GM10266 (cell line): ENCODE results near the gene ERICH2.

ENCODE experiments used
- DNase-seq: peaks from one replicate; pipeline ENCODE4 v3.0.0; 2012; ENCODE audit errors: extremely low spot score
- CTCF ChIP-seq: IDR thresholded peaks from 2 replicates; pipeline ENCODE4 v1.5.1; 2012; ENCODE audit warnings: mild to moderate bottlenecking, low read depth; ENCODE audit not compliant: control insufficient read depth, insufficient read depth; ENCODE audit errors: missing control alignments

The ERICH2 gene

GRCh38 chr2:170766693-170767092 is 3.5 kb upstream of the ERICH2 start:
- DNase-seq, result no peak
- no peak for TF ChIP-seq CTCF

- TF ChIP-seq CTCF, result no peak
- peak; percentile 90 for DNase-seq
Measured at GRCh38 chr2:170770606-170771420, 635 bp downstream of the ERICH2 start.

GRCh38 chr2:170771421-170771937 is 1.3 kb downstream of the ERICH2 start:
- no peak for TF ChIP-seq CTCF
- no peak for DNase-seq

- no peak for DNase-seq
- no peak for TF ChIP-seq CTCF
Measured at GRCh38 chr2:170772295-170772694, 2.1 kb downstream of the ERICH2 start.

GRCh38 chr2:170774074-170774473 is 3.9 kb downstream of the ERICH2 start:
- TF ChIP-seq CTCF, result no peak
- no peak for DNase-seq

- no peak for TF ChIP-seq CTCF
- no peak for DNase-seq
Measured at GRCh38 chr2:170778900-170779299, 8.7 kb downstream of the ERICH2 start.

GRCh38 chr2:170779304-170779703 is 9.1 kb downstream of the ERICH2 start:
- TF ChIP-seq CTCF, result no peak
- no peak for DNase-seq
